ENCODE data around the gene ATP11A. TPM values are rescaled to one million over a fixed set of nuclear protein-coding genes. Genes with fewer than 3 reads are reported as not detected.

Gene ATP11A
- total and polyA plus RNA-seq, 11 donors, result 20.5 to 146 (median 91.2) TPM

DNA sequence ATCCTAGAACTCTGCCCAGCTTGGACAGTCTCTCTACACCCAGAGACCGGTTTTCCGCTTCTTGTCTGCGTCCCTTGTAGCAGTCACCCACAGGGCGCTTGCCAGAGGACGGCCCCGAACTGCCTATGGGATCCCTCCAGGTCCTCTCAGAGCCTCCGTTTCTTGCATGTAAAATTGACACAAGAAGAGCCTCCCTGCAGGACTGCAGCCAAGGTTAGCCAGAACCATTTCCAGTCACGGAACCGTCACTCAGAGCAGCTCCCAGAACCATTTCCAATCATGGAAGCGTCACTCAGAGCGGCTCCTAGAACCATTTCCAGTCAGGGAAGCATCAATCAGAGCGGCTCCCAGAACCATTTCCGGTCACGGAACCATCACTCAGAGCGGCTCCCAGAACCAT, 65.5 kb downstream of the ATP11A start:
- Histone ChIP-seq H3K36me3 (no peaks in the 10 kb centered on the region), H3K9me3 (no peaks in the 10 kb centered on the region), H3K4me3 (no peak overlapping the region), H3K27ac (peak overlapping the region in 3 of 12 donors; percentile 0 to 34 (median 4)), H3K4me1 (peaks cover 0 to 21% (median 10%) of the 10 kb centered on the region in 12 donors), H3K27me3 (no peaks in the 10 kb centered on the region)
- intact Hi-C loops (cut with DNase I), result loop anchor here in 2 of 10 donors (10.0 kb wide), 2 partner anchors 61 to 111 kb away; partner anchors contain the start of gene ATP11A (in 1 of the 2)
- DNase-seq (no peak), ATAC-seq (no peak)
- TF ChIP-seq CTCF (IDR thresholded peaks at IDR 0.05), result no peak
- no peak for TF ChIP-seq POLR2A (IDR thresholded peaks at IDR 0.05)
- WGBS, 4 donors, result 83 to 93% (median 90%) methylated on average over 13 to 15 of the region's 15 CpGs

DNA sequence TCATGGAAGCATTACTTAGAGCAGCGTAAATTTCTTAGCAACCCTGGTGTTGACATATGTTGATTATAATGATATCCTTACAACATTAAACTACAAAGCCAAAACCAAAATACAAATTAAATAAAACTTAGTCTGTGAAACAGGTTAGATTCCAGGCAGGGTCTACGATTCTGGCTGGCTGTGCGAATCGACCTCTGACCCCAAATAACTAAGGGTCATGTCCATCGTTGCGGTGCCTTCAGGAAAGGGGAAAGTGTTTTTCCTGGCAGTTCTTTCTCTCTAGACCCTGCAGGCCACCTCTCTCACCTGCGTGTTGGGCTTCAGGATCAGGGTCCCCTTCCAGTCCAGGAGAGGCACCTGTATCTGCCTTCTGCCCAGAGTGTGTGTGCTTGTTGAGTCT, 66.2 kb downstream of the ATP11A start:
- H3K27ac ChIP-seq, result peak overlapping the region in 3 of 12 donors; percentile 14 to 37 (median 30)
- TF ChIP-seq CTCF (IDR thresholded peaks at IDR 0.05) (no peak), POLR2A (IDR thresholded peaks at IDR 0.05) (no peak)
- intact Hi-C loops (cut with DNase I), result loop anchor here in 2 of 10 donors (10.0 kb wide), 2 partner anchors 61 to 111 kb away; partner anchors contain the start of gene ATP11A (in 1 of the 2)

DNA sequence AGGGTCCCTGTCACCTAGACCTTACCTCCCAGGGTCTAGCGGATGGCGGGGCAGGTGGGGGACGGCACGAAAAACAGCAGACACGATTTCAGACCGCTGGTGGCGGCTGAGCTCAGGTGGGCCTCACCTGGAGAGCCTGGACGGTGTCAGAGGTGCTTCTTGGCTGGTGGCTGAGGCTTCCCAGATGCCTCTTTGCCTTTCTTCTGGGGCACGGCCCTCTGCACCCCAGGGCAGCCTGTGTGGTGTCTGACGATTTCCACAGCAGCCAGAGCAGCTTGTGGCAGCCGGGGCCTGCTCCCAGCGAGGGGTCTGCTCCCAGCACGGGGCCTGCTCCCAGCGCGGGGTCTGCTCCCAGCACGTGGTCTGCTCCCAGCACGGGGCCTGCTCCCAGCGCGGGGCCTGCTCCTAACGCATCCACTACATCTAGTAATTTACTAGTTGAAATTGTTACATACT, 66.7 kb downstream of the ATP11A start:
- Histone ChIP-seq H3K4me1 (peaks cover 0 to 22% (median 10%) of the 10 kb centered on the region in 12 donors), H3K4me3 (no peak overlapping the region), H3K9me3 (no peaks in the 10 kb centered on the region), H3K36me3 (no peaks in the 10 kb centered on the region), H3K27ac (peak overlapping the region in 1 of 12 donors; percentile 14), H3K27me3 (no peaks in the 10 kb centered on the region)
- TF ChIP-seq POLR2A (IDR thresholded peaks at IDR 0.05) (no peak), CTCF (IDR thresholded peaks at IDR 0.05) (no peak)
- 89 to 98% (median 92%) methylated on average over 20 of the region's 20 CpGs for WGBS, 4 donors
- ATAC-seq (no peak), DNase-seq (peak in 1 of 5 donors; percentile 4)
- intact Hi-C loops (cut with DNase I), result loop anchor here in 2 of 10 donors (10.0 kb wide), 2 partner anchors 62 to 112 kb away; partner anchors contain the start of gene ATP11A (in 1 of the 2)

More for the DNA sequence above, 66.2 kb downstream of the ATP11A start:
- 84 to 95% (median 91%) methylated on average over 7 of the region's 7 CpGs for WGBS, 4 donors
- H3K27me3 ChIP-seq, result no peaks in the 10 kb centered on the region
- no peaks in the 10 kb centered on the region for H3K9me3 ChIP-seq
- H3K4me1 ChIP-seq, result peaks cover 0 to 21% (median 10%) of the 10 kb centered on the region in 12 donors
- no peak overlapping the region for H3K4me3 ChIP-seq
- H3K36me3 ChIP-seq, result no peaks in the 10 kb centered on the region
- ATAC-seq, result no peak
- no peak for DNase-seq

DNA sequence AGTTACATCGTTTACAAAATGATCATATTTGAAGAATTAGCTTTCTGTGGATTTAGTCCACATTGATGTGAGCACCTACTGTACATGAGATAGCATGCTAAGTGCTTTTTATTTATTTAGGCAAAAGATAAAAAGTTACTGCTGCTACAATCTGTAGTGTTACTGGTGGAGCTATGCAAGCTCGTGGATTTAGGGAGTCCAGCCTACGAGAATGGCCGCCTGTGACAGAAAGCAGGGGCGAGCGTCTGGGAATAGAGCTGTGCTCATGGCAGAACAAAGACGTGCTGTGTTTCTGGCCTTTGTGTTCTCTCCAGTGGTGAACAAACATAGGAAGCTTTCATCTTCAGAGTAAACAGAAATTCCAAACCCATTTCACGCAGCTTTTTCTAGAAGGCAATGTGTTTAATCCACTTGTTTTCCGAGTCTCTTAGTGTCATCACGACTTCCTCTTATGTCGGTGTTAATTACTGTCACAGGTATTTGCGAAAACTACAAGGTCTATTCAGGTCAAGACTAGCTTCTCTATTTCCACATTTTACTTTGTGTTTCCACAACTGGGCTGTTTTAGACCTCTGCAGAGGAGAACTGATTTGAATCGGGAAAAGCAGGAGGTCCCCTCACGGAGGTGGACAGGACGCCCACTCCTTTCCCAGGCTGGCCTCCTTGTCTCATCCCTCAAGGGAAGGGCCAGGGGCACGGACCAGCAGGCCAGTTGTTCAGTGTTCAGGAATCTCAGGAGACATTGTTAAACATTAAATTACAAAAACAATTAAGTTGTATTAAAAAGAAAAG, 67.3 kb downstream of the ATP11A start:
- 75 to 82% (median 79%) methylated on average over 16 of the region's 16 CpGs for WGBS, 4 donors
- DNase-seq (peak in 1 of 5 donors; percentile 4), ATAC-seq (peak in 1 of 4 donors; percentile 12)
- Histone ChIP-seq H3K36me3 (no peaks in the 10 kb centered on the region), H3K4me3 (no peak overlapping the region), H3K27me3 (no peaks in the 10 kb centered on the region), H3K9me3 (no peaks in the 10 kb centered on the region), H3K4me1 (peaks cover 0 to 26% (median 15%) of the 10 kb centered on the region in 12 donors), H3K27ac (peak overlapping the region in 1 of 12 donors; percentile 50)
- TF ChIP-seq CTCF (IDR thresholded peaks at IDR 0.05), result no peak
- intact Hi-C loops (cut with DNase I), result loop anchor here in 2 of 10 donors (10.0 kb wide), 2 partner anchors 62 to 112 kb away; partner anchors contain the start of gene ATP11A (in 1 of the 2)
